Thyroid gland (tissue), 4 donors: ENCODE results near the gene NR4A3.

ENCODE experiments used
- CTCF ChIP-seq, 6 experiments: fragments of 200-600 bp in 3 of 6; fragments of 450-650 bp in 3 of 6; sonication (generic) in 3 of 6; IDR thresholded peaks; one replicate each; pipeline ENCODE4 v1.5.1; 2016 to 2019; ENCODE audit warnings: antibody characterized with exemption in 6 of 6, mild to moderate bottlenecking in 2 of 6, inconsistent platforms in 1 of 6, moderate library complexity in 1 of 6
- POLR2A ChIP-seq, 2 donors: fragments of 450-650 bp; IDR thresholded peaks; one replicate each; pipeline ENCODE4 v1.6.1; 2017; ENCODE audit warnings: antibody characterized with exemption in 2 of 2, mild to moderate bottlenecking in 2 of 2, moderate library complexity in 1 of 2

DNA sequence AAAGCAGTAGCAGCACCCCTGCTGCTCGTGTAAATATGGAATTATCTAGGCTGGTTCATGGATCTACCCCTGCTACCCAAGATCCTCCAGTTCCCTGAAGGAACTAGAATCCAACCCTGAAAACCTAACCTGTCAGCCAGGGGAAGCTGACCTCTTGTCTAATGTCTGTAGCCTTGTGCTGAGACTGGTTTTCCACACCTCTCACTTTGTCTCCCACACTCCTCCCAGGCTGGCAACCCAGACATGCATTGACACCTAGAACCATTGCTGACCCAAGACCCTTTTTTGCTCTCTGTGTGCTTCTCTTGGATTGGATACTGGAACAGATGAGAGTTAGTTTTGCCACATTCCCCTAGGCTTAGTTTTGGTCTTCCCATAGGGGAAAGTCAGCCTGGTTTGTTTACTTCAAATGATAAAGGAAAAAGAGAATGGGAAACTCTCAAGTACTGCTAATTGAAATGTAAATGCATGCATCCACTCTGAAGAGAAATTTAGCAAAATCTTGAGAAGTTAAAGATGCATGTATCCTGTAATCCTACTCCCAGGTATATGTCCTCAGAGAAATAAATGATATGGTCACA, 36.6 kb upstream of the NR4A3 start:
- TF ChIP-seq POLR2A (IDR thresholded peaks at IDR 0.05), result no peak
- no peak for TF ChIP-seq CTCF (IDR thresholded peaks at IDR 0.05)
